DOHH2 (cell line): ENCODE measurements around the gene ZNF182.

Experiments
- CTCF ChIP-seq: fragments of 200-600 bp; sonication (generic); IDR thresholded peaks from one replicate; pipeline ENCODE4 v1.5.1; 2014; ENCODE audit warnings: antibody characterized with exemption, mild to moderate bottlenecking, low read depth, low read length; ENCODE audit not compliant: poor library complexity, severe bottlenecking
- EZH2phosphoT487 ChIP-seq: fragments of 200-600 bp; sonication (generic); IDR thresholded peaks from 2 replicates; pipeline ENCODE4 v1.6.1; 2017; ENCODE audit warnings: borderline replicate concordance, mild to moderate bottlenecking, antibody characterized with exemption, low read length, moderate library complexity, mixed read lengths

- TF ChIP-seq EZH2phosphoT487 (no peak), CTCF (no peak)
These were observed 62.4 kb downstream of the ZNF182 start for GRCh38 chrX:47941423-47941822.
